ENCODE measurements around the gene NABP1. TPM values are rescaled to one million over a fixed set of nuclear protein-coding genes. Genes with fewer than 3 reads are reported as not detected.
A peak's percentile ranks its signal among the peaks of the same experiment; 100 is the strongest.

The NABP1 gene
- total RNA-seq, 1 experiment from 2014 or later: 96.3 TPM

DNA sequence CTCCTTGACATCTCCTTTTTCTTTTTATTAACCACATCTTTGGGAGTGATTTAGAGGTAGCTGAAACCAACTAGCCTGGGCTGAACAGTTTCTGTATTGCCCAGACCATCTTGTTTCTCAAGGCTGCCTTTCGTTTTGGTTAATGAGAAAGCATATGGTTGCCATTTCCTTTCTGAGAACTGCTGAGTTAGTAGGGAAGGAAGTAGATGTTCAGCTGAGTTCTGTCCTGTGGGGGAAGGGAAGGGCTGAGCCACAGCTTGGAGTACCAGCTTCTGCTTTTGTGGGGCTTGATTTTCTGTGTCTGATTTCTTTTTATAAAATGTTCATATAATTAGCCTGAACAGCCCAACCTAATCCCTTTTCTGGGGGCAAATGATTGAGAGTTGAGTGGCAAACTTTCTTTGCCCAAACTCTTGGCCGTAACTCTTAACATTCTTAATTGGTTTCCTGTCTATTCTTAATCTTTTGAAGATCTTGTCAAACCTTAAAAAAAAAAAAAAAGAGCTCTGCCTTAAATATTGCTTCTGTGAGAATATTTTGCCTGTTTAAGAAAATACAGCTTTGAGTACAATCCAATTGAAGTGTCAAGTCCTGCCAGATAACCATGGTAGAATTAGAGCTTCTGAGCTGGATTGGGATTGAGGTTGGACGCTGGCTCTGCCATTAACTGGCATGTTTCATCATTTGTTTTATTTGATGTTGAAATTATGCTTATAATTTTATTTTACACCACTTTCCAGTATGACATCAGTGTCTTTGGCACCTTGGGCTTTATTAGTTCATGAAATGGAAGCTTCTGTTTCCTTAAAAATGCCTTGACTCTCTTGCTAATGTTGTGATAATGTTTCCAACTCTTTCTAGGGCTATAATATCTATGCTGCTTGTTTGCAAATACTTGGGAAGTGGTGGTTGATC, 1.9 kb upstream of the NABP1 start:
- peak overlapping the region; percentile 92 for H3K27ac Mint-ChIP-seq (ENCODE audit: low read depth, unreplicated experiment)
- H3K36me3 Mint-ChIP-seq (ENCODE audit: insufficient read depth, unreplicated experiment): peaks cover 1% of the 10 kb centered on the region
- TF ChIP-seq, protein P1, sequence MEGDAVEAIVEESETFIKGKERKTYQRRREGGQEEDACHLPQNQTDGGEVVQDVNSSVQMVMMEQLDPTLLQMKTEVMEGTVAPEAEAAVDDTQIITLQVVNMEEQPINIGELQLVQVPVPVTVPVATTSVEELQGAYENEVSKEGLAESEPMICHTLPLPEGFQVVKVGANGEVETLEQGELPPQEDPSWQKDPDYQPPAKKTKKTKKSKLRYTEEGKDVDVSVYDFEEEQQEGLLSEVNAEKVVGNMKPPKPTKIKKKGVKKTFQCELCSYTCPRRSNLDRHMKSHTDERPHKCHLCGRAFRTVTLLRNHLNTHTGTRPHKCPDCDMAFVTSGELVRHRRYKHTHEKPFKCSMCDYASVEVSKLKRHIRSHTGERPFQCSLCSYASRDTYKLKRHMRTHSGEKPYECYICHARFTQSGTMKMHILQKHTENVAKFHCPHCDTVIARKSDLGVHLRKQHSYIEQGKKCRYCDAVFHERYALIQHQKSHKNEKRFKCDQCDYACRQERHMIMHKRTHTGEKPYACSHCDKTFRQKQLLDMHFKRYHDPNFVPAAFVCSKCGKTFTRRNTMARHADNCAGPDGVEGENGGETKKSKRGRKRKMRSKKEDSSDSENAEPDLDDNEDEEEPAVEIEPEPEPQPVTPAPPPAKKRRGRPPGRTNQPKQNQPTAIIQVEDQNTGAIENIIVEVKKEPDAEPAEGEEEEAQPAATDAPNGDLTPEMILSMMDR (IDR thresholded peaks at IDR 0.05; ENCODE audit: unreplicated experiment): no peak
- peak overlapping the region; percentile 84 for H3K4me3 Mint-ChIP-seq (ENCODE audit: unreplicated experiment)
- CTCF ChIA-PET: interaction anchor here (0.6 to 2.5 kb wide), 8 partner anchors 9 to 514 kb away, joined by 3 to 11 read pairs (median 3); no protein-coding TSS in a partner anchor
- DNase-seq (ENCODE audit: unreplicated experiment): no peak
- H3K9me3 Mint-ChIP-seq (ENCODE audit: unreplicated experiment): no peaks in the 10 kb centered on the region
- no TSS peak for BruUV-seq (replicated peaks)
- intact Hi-C loops (cut with micrococcal nuclease): no loop called here
- POLR2A ChIA-PET: interaction anchor here (0.5 to 6.5 kb wide), 22 partner anchors 9 to 496 kb away, joined by 3 to 83 read pairs (median 18); partner anchors contain the start of gene CAVIN2
- no peaks in the 10 kb centered on the region for H3K27me3 Mint-ChIP-seq (ENCODE audit: insufficient read depth, unreplicated experiment)
- peaks cover 16% of the 10 kb centered on the region for H3K4me1 Mint-ChIP-seq (ENCODE audit: insufficient read depth, unreplicated experiment)

DNA sequence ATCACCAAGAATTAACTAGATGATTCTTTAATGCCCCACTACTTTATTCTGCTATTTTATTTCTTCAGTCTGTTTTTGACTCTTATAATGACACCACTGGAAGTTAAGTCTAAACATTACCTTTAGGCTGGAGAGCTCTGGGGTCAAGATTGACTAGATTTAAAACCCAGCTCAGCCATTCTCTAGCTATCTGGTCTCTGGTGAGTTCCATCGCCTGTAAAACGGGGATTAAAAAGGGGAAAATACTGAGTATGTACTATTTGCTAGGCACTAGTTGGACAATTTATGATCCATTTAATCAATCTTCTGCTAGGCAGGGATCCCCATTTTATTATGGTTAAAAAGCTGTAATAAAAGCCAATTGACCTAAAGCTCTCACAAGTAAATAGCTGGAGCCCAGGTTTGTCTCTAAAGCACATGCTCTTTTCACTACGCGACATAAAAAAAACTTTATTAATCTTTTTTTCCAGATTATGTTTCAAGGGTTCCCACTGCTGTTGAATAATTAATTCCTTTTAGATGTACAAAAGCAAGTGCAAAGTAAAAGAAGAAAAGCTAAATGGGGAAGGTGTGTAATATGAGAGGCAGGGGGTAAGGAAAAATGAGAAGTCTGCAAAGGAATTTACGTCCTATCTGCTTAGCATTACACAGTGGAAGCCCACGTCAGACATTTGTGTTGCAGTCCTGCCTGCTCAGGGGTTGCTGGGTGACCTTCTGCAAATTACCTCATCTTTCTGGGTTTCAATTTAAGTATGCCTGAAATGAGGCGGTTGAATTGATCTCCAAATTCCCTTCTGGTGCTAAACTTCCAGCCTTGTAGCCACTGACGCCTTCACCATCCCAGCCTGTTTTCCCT, 918 bp upstream of the NABP1 start:
- peaks cover 16% of the 10 kb centered on the region for H3K4me1 Mint-ChIP-seq (ENCODE audit: insufficient read depth, unreplicated experiment)
- no peaks in the 10 kb centered on the region for H3K9me3 Mint-ChIP-seq (ENCODE audit: unreplicated experiment)
- peaks cover 8% of the 10 kb centered on the region for H3K36me3 Mint-ChIP-seq (ENCODE audit: insufficient read depth, unreplicated experiment)
- DNase-seq (ENCODE audit: unreplicated experiment): no peak
- peak overlapping the region; percentile 92 for H3K27ac Mint-ChIP-seq (ENCODE audit: low read depth, unreplicated experiment)
- BruUV-seq (replicated peaks): TSS peak; percentile 78
- POLR2A ChIA-PET: interaction anchor here (0.6 to 6.5 kb wide), 48 partner anchors 9 to 793 kb away, joined by 3 to 83 read pairs (median 6); partner anchors contain the start of gene CAVIN2
- CTCF ChIA-PET: interaction anchor here (0.6 to 2.5 kb wide), 12 partner anchors 10 to 1965 kb away, joined by 3 to 11 read pairs (median 3); no protein-coding TSS in a partner anchor
- no peaks in the 10 kb centered on the region for H3K27me3 Mint-ChIP-seq (ENCODE audit: insufficient read depth, unreplicated experiment)
- TF ChIP-seq, protein P1 (IDR thresholded peaks at IDR 0.05; ENCODE audit: unreplicated experiment): no peak
- intact Hi-C loops (cut with micrococcal nuclease): loop anchor here (1.0 kb wide), 3 partner anchors 21 to 83 kb away; no protein-coding TSS in a partner anchor
- H3K4me3 Mint-ChIP-seq (ENCODE audit: unreplicated experiment): peak overlapping the region; percentile 84

DNA sequence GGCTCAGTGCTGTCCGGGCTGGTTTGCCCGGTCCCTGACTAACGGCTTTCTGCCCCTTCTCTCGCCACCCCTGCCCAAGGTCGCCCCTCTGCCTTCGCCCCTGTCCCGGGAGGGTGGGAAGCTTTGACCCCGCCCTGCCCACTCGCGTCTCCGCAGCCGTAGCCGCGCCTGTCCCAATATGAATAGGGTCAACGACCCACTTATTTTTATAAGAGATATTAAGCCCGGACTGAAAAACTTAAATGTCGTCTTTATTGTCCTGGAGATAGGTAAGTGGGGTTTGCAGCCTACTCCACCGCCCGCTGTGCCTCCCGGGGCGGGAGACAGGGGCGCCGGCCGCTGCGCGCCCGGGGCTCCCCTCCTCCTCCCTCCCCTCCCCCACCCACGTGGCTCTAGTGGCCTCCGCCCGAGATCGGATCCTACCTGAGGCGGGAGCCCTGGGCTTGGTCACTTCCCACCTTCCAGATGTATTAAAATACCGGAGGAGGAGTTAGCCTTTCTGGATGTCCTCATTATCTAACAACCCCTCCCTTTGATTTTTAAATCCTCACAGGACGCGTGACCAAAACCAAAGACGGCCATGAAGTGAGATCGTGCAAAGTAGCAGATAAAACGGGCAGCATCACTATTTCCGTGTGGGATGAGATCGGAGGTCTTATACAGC, 633 bp downstream of the NABP1 start:
- DNase-seq (ENCODE audit: unreplicated experiment): peak; percentile 87
- intact Hi-C loops (cut with micrococcal nuclease): no loop called here
- H3K9me3 Mint-ChIP-seq (ENCODE audit: unreplicated experiment): no peaks in the 10 kb centered on the region
- BruUV-seq (replicated peaks): TSS peak; percentile 62
- peak overlapping the region; percentile 84 for H3K4me3 Mint-ChIP-seq (ENCODE audit: unreplicated experiment)
- peaks cover 22% of the 10 kb centered on the region for H3K4me1 Mint-ChIP-seq (ENCODE audit: insufficient read depth, unreplicated experiment)
- TF ChIP-seq, protein P1 (IDR thresholded peaks at IDR 0.05; ENCODE audit: unreplicated experiment): no peak
- H3K36me3 Mint-ChIP-seq (ENCODE audit: insufficient read depth, unreplicated experiment): peaks cover 24% of the 10 kb centered on the region
- CTCF ChIA-PET: interaction anchor here (0.8 to 1.9 kb wide), 2 partner anchors 43 to 110 kb away, joined by 3 to 9 read pairs; no protein-coding TSS in a partner anchor
- POLR2A ChIA-PET: interaction anchor here (0.6 to 6.5 kb wide), 33 partner anchors 10 to 794 kb away, joined by 3 to 83 read pairs (median 9); partner anchors contain the start of gene CAVIN2
- no peaks in the 10 kb centered on the region for H3K27me3 Mint-ChIP-seq (ENCODE audit: insufficient read depth, unreplicated experiment)
- peak overlapping the region; percentile 92 for H3K27ac Mint-ChIP-seq (ENCODE audit: low read depth, unreplicated experiment)
